ENCODE data around the gene NAA80.
"Not testable (repeated sequence)": the region's sequence is repeated elsewhere in the genome, so short reads cannot be mapped to it uniquely, and the experiment has no call there.

The NAA80 gene

DNA sequence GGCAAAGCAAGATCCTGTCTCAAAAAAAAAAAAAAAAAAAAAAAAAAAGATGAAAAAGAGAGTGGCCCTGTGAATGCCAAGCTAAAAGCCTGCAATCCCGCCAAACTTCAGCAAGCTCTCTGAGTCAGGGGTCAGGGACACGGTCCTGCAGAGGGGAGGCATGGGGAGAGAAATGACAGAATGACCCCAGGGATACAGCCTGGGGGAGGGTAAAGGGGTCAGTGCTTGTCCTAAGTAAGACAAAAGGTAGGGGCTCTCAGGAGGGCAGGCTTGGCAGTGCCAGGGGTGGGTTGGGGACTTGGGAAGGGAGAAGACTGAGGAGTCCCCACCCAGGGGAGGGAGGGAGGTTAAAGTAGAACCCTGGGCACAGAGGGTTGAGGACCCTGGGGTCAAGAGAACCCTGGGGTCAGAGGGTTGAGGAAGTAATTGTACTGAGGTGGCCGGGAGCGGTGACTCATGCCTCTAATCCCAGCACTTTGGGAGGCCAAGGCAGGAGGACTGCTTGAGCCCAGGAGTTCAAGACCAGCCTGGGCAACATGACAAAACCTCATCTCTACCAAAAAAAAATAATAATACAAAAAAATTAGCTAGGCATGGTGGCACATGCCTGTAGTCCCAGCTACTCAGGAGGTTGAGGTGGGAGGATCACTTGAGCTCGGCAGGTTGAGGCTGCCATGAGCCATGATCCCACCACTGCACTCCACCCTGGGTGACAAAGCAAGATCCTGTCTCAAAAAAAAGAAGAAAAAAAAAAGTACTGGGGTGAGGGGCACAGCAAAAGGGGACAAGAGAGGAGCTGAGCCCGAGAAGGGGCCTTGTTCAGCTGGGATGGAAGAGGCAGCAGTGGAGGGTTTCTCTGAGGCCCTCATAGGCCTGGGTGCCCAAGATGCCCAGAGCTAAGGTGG lies 35.5 kb downstream of the NAA80 start:
- TF ChIP-seq, protein P1, sequence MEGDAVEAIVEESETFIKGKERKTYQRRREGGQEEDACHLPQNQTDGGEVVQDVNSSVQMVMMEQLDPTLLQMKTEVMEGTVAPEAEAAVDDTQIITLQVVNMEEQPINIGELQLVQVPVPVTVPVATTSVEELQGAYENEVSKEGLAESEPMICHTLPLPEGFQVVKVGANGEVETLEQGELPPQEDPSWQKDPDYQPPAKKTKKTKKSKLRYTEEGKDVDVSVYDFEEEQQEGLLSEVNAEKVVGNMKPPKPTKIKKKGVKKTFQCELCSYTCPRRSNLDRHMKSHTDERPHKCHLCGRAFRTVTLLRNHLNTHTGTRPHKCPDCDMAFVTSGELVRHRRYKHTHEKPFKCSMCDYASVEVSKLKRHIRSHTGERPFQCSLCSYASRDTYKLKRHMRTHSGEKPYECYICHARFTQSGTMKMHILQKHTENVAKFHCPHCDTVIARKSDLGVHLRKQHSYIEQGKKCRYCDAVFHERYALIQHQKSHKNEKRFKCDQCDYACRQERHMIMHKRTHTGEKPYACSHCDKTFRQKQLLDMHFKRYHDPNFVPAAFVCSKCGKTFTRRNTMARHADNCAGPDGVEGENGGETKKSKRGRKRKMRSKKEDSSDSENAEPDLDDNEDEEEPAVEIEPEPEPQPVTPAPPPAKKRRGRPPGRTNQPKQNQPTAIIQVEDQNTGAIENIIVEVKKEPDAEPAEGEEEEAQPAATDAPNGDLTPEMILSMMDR (IDR thresholded peaks at IDR 0.05; ENCODE audit: insufficient read depth, missing control alignments), result no peak
- FAIRE-seq (no peak), DNase-seq (ENCODE audit: insufficient read length, low spot score) (no peak)

DNA sequence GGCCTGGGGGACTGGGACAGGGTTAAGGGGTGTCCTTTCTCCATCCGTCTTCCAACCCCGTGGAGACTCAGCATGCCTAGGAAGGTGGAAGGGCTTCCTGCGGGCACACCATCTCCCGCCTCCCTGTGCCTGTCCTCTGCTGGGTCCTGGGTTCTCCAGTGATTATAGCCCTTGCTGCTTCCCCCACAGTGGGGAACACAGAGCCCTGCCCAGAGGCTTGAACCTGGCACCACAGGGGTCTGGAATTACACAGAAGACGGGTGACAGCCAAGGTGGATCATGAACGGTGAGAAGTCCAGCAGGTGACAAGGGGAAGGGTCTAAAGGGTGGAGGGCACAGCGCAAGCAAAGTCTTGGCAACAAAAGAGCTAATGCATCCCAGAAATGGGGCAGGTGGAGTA lies 36.4 kb downstream of the NAA80 start:
- DNase-seq (ENCODE audit: insufficient read length, low spot score), result no peak
- TF ChIP-seq, protein P1 (IDR thresholded peaks at IDR 0.05; ENCODE audit: insufficient read depth, missing control alignments), result no peak
- FAIRE-seq, result no peak

DNA sequence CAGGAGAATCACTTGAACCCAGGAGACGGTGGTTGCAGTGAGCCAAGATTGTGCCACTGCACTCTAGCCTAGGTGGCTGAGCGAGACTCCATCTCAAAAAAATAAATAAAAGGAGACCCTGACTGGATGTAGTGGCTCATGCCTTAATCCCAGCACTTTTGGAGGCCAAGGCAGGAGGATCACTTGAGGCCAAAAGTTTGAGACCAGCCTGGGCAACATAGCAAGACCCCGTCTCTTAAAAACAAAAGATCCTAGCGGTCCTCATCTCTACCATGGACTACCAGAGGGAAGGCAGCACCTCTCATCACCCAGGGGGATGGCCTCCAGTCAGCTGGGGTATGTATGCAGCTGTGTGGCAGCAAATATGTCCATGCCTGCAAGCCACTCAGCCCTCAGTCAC lies 37.0 kb downstream of the NAA80 start:
- DNase-seq (ENCODE audit: insufficient read length, low spot score); FAIRE-seq: not testable (repeated sequence)

DNA sequence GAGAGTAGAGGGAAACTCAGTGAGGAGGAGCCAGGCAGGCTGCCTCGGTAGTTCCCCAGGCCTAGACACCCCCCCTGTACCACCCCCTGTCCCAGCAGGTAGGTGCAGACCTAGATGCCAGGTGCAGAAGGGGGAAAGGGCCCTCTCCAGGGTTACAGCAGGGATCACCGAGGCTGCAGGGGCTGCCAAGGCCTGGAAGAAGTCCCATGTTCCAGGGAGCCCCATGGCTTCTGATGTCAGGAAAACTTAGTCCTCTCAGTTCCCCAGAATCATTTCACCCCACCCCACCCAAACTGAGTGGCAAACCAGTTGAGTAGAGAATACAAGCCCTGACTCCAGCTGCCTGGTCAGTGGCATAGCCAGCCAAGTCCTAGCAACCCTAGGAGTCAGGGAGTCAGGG lies 37.7 kb downstream of the NAA80 start:
- DNase-seq (ENCODE audit: insufficient read length, low spot score) (no peak), FAIRE-seq (no peak)
- TF ChIP-seq, protein P1 (IDR thresholded peaks at IDR 0.05; ENCODE audit: insufficient read depth, missing control alignments), result no peak

DNA sequence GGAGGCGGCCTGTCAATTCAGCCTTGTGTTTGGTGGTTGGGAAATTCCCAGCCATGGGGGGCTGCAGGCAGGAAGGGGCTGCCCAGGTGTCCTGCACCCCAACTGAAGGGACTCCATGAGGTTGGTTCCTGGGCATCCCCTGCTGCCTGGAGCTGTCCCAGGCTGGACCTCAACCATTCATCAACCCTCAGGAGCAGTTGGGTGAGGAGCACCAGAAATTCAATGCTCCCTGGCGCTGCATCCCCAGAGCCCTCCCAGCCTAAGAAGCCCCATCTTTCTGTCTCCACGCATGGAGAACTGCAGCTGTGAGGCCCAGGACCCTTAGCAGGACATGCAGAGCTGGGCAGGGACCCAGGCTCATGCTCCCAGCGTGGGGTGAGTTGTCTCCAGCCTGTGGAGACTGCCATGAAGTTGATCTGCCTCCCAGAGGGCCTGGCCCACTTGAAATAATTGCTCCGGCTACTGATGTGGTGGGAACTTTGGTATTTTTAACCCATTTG lies 38.2 kb downstream of the NAA80 start:
- FAIRE-seq (no peak), DNase-seq (ENCODE audit: insufficient read length, low spot score) (no peak)

DNA sequence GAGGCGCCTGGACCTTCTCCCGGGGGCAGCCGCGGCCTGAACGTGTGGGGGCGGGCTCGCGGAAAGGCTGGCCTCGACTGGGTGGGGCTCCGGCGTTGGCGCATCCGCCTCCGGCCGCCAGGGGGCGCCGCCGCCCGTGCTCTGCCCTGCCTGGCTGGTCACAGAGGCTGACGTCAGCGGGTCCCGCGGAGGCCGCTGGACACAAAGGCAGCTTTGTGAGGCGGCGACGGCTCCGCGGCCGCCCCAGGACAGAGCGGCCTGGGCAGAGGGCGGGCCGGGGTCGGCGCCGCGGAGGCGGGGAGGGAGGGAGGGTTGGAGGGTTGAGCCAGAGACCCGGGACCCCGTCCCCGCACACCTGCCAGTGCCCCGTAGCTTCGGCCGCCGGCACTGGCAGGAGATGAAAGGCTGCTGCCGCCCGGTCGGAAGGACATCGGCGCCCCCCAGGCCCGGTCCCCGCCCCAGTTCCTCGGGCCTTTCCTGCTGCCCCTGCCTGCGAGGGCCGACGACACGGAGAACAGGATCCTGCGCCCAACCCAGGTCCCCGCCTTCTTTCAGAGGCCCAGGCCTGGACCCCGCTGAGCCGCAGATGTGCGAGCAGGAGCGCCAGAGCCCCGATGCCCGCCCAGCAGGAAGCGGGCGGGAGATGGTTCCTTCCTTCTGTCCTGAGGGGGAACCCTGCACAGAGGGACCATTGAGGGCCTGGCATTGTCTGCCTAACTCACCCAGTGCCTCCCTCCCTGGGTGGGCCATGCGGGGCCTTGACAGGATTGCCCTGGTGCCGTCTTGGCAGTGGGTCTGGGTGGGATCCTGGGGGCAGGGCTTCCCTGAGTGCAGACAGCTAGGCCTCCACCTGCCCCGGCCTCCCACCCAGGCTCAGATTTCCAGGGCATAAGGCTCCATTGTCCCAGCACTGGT lies 38.9 kb downstream of the NAA80 start:
- DNase-seq (ENCODE audit: insufficient read length, low spot score) (peak; percentile 100), FAIRE-seq (no peak)

More for the DNA sequence above, 38.2 kb downstream of the NAA80 start:
- TF ChIP-seq, protein P1 (IDR thresholded peaks at IDR 0.05; ENCODE audit: insufficient read depth, missing control alignments), result no peak

More for the DNA sequence above, 38.9 kb downstream of the NAA80 start:
- TF ChIP-seq, protein P1 (IDR thresholded peaks at IDR 0.05; ENCODE audit: insufficient read depth, missing control alignments), result peak; percentile 84

Measured in D721Med (cell line).